Mucosa of descending colon (tissue), 3 donors: ENCODE results near the gene APBA2. TPM values are rescaled to one million over a fixed set of nuclear protein-coding genes. Genes with fewer than 3 reads are reported as not detected.

Experiments used
- ATAC-seq: fragments of 200-7000 bp; cut with Tn5 transposase; one replicate; pipeline ENCODE4 v1.9.1; 2020; ENCODE audit warnings: mild to moderate bottlenecking, moderate library complexity
- DNase-seq, 3 donors: peaks; one replicate each; pipeline ENCODE4 v3.0.0-alpha.2; 2020
- H3K36me3 ChIP-seq: fragments of 200-600 bp; one replicate; pipeline ENCODE4 v1.8.0; 2021; ENCODE audit warnings: low read depth, mild to moderate bottlenecking
- H3K4me1 ChIP-seq: fragments of 200-600 bp; one replicate; pipeline ENCODE4 v1.8.0; 2021; ENCODE audit warnings: low read depth, mild to moderate bottlenecking
- H3K4me3 ChIP-seq: fragments of 200-600 bp; one replicate; pipeline ENCODE4 v1.8.0; 2021; ENCODE audit warnings: mild to moderate bottlenecking
- H3K9me3 ChIP-seq: fragments of 200-600 bp; one replicate; pipeline ENCODE4 v1.8.0; 2021; ENCODE audit warnings: mild to moderate bottlenecking
- intact Hi-C, 2 donors: fragments of 100-400 bp; cut with DNase I in 1 of 2; cut with micrococcal nuclease in 1 of 2; formaldehyde crosslinking; loops; one replicate each; pipeline versions ENCODE4 v1.11.0 to v1.11.1; 2022; cut with DNase I, micrococcal nuclease
- total RNA-seq, 3 donors: library from RNA; stranded (reverse); fragmentation: NEBNext Ultra II Directional in 2 of 3; extraction: Animal tissue kit (Norgen Biotek cat#: 25700) in 2 of 3; gene quantifications; one replicate each; pipeline versions ENCODE4 v1.2.1 to v1.2.4, GENCODE V29; 2021 to 2023
- TF ChIP-seq, protein P1 (sequence below): fragments of 200-600 bp; IDR thresholded peaks from one replicate; pipeline ENCODE4 v1.8.0; 2022; ENCODE audit warnings: antibody characterized with exemption, mild to moderate bottlenecking
- donor health status: DM: no; HTN: no; CAD: no; lungs with moderate emphysema.
- donor health status: DM: no; HTN: no; CAD: no.
- donor health status: DM: no; HTN: yes; CAD: no.

Gene APBA2
- total RNA-seq, 3 donors from 2014 or later: 0.69 to 2.0 (median 1.2) TPM

DNA sequence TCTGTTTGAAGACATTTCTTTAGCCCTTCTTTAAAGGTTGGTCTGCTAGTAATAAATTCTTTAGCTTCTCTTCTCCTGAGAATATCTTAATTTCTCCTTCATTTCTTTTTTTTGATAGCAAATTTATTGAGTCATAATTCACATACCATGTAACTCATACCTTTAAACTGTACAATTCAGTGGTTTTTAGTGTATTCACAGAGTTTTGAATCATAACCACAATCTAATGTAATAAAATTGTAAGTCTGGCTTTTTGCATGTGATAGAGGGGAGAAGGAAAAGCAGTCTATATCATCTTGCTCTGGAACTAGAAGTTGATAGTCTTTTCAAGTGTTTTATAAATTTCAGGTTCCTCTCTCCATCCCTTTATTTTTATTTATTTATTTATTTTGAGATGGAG lies 81.3 kb downstream of the APBA2 start:
- ATAC-seq: no peak
- intact Hi-C loops: no loop called here
- TF ChIP-seq, protein P1, sequence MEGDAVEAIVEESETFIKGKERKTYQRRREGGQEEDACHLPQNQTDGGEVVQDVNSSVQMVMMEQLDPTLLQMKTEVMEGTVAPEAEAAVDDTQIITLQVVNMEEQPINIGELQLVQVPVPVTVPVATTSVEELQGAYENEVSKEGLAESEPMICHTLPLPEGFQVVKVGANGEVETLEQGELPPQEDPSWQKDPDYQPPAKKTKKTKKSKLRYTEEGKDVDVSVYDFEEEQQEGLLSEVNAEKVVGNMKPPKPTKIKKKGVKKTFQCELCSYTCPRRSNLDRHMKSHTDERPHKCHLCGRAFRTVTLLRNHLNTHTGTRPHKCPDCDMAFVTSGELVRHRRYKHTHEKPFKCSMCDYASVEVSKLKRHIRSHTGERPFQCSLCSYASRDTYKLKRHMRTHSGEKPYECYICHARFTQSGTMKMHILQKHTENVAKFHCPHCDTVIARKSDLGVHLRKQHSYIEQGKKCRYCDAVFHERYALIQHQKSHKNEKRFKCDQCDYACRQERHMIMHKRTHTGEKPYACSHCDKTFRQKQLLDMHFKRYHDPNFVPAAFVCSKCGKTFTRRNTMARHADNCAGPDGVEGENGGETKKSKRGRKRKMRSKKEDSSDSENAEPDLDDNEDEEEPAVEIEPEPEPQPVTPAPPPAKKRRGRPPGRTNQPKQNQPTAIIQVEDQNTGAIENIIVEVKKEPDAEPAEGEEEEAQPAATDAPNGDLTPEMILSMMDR: no peak

DNA sequence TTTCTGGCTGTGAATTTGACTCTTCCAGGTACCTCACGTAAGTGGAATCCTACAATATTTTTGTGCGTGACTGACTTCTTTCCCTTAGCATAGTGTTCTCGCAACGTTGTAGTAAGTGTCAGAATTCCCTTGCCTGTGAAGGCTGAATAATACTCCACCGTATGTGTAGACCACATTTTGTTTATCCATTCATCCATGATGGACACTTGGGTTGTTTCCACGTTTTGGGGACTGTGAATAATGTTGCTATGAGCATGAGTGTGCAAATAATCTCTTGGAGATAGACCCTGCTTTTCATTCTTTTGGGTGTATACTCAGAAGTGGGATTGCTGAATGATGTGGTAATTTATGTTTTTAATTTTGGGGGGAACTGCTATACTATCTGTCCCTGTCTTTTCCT lies 82.2 kb downstream of the APBA2 start:
- no peaks in the 10 kb centered on the region for H3K9me3 ChIP-seq
- H3K4me1 ChIP-seq: no peaks in the 10 kb centered on the region
- no peak overlapping the region for H3K4me3 ChIP-seq
- no peaks in the 10 kb centered on the region for H3K36me3 ChIP-seq
- TF ChIP-seq, protein P1: no peak
- ATAC-seq: no peak
- intact Hi-C loops: no loop called here
- DNase-seq: no peak

More for the DNA sequence above, 81.3 kb downstream of the APBA2 start:
- Histone ChIP-seq H3K4me3 (no peak overlapping the region), H3K9me3 (no peaks in the 10 kb centered on the region), H3K4me1 (no peaks in the 10 kb centered on the region), H3K36me3 (no peaks in the 10 kb centered on the region)
- DNase-seq: no peak

DNA sequence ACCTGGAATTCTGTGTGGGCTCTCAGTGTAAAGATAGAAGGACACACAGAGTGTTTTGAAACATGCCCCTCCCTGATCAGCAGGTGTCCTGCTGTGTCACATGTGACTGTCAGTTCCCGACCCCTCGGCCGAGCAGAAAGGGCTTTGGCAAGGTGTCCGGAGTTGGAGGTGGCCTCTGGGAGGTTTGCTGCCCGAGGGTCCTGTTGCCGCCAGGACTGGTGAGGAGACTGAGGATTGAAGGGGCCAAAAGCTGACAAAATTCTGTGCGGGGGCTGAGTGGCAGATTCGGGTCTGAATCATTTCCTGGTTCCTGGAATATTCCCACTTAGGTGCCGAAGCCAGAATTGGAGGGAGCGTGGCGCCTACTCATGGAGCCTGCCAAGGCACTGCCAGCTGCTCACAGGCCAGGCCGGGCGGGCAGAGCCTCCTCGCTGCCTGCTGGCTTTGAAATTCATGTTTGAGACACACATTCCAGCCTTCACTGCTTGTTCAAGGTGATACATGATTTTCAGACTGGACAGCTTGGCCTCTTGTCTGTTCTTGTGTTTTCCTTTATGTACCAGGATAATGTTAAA lies 83.8 kb downstream of the APBA2 start:
- H3K9me3 ChIP-seq: no peaks in the 10 kb centered on the region
- no peak for ATAC-seq
- TF ChIP-seq, protein P1: no peak
- DNase-seq: no peak
- H3K36me3 ChIP-seq: no peaks in the 10 kb centered on the region
- H3K4me3 ChIP-seq: no peak overlapping the region
- intact Hi-C loops: no loop called here
- no peaks in the 10 kb centered on the region for H3K4me1 ChIP-seq

DNA sequence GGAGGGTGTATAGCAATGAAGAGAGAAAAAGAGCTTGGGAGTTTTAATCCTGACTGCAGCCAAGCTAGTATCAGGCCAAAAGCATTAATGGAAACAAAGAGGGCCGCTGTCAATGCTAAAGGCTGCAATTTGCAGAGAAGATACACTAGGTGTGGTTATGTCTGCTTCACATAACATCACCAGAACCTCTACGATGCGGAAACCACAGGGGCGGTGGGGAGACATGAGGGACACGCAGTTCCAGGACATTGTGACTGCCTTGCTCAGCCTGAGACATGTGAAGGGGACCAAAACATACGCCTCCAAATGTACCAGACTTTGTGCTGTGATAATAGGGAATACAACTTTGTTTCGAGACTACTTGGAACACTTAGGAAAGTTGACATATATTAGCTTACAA lies 88.4 kb downstream of the APBA2 start:
- H3K4me1 ChIP-seq: no peaks in the 10 kb centered on the region
- no peak overlapping the region for H3K4me3 ChIP-seq
- ATAC-seq (peak; percentile 33), DNase-seq (no peak)
- TF ChIP-seq, protein P1: no peak
- no peaks in the 10 kb centered on the region for H3K9me3 ChIP-seq
- intact Hi-C loops: no loop called here
- no peaks in the 10 kb centered on the region for H3K36me3 ChIP-seq

DNA sequence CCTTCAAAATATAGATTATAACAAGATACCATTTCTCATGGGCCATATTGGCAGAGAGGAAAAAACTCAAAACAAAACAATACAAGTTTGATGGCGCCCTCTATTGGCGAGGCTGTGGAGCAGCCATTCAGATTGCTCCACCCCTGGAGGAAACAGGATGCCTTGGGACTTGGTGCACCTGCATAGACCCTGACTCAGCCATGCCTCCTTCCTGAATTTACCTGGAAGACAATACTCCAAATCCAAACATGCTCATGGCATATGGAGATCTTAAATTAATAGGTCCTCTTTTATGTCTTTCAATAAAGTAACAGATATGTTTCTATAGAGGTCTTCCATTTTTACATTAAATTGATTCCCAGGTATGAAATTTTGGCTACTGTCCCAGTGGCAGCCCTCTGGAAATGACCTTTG lies 90.0 kb downstream of the APBA2 start:
- Histone ChIP-seq H3K9me3 (no peaks in the 10 kb centered on the region), H3K36me3 (no peaks in the 10 kb centered on the region), H3K4me3 (no peak overlapping the region), H3K4me1 (no peaks in the 10 kb centered on the region)
- TF ChIP-seq, protein P1: no peak
- intact Hi-C loops: no loop called here
- ATAC-seq: peak; percentile 64
- peak in 1 of 3 donors; percentile 41 for DNase-seq
